Fibroblast of lung (primary cell): Measurements from ENCODE around the gene SART3.

Source experiments
- EZH2 ChIP-seq: IDR thresholded peaks from 2 replicates; pipeline ENCODE4 v1.5.1; 2012; ENCODE audit warnings: low read length, control low read depth, mild to moderate bottlenecking; ENCODE audit errors: missing control alignments
- TF ChIP-seq, protein P1 (sequence below), 2 donors: IDR thresholded peaks in 1 of 2; conservative IDR thresholded peaks in 1 of 2; 1 replicate in 1 of 2; 2 replicates in 1 of 2; pipeline ENCODE4 v1.5.1; 2011 to 2012; ENCODE audit warnings: low read length in 2 of 2, control low read depth in 1 of 2, inconsistent platforms in 1 of 2, low read depth in 1 of 2, mild to moderate bottlenecking in 1 of 2

DNA sequence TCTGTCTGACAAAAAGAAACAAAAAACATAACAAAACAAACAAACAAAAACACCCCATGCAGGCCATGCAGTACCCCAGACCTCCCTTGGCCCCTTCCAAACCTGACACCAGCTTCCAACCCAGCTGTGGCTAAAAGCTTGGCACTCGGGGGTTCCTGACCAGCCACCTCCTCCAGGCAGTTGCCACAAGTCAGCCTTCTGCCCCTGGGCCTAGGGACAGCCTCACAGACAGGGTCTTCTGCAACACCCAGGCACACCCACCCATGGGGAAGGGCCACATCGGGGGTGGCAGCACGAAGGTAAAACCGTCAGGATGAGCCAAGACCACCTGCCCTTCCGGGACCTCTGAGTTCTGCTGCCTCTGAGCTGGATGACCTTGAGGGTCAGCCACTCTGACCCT, 47.6 kb upstream of the SART3 start:
- TF ChIP-seq, protein P1, sequence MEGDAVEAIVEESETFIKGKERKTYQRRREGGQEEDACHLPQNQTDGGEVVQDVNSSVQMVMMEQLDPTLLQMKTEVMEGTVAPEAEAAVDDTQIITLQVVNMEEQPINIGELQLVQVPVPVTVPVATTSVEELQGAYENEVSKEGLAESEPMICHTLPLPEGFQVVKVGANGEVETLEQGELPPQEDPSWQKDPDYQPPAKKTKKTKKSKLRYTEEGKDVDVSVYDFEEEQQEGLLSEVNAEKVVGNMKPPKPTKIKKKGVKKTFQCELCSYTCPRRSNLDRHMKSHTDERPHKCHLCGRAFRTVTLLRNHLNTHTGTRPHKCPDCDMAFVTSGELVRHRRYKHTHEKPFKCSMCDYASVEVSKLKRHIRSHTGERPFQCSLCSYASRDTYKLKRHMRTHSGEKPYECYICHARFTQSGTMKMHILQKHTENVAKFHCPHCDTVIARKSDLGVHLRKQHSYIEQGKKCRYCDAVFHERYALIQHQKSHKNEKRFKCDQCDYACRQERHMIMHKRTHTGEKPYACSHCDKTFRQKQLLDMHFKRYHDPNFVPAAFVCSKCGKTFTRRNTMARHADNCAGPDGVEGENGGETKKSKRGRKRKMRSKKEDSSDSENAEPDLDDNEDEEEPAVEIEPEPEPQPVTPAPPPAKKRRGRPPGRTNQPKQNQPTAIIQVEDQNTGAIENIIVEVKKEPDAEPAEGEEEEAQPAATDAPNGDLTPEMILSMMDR (conservative IDR thresholded peaks at IDR 0.05 in 1 of 2, IDR thresholded peaks at IDR 0.05 in 1 of 2; ENCODE audit: low read depth in 1 of 2, low read length in 2 of 2), result no peak
- TF ChIP-seq EZH2, result no peak
